ENCODE measurements around the gene LRRC3.

LRRC3 gene

DNA sequence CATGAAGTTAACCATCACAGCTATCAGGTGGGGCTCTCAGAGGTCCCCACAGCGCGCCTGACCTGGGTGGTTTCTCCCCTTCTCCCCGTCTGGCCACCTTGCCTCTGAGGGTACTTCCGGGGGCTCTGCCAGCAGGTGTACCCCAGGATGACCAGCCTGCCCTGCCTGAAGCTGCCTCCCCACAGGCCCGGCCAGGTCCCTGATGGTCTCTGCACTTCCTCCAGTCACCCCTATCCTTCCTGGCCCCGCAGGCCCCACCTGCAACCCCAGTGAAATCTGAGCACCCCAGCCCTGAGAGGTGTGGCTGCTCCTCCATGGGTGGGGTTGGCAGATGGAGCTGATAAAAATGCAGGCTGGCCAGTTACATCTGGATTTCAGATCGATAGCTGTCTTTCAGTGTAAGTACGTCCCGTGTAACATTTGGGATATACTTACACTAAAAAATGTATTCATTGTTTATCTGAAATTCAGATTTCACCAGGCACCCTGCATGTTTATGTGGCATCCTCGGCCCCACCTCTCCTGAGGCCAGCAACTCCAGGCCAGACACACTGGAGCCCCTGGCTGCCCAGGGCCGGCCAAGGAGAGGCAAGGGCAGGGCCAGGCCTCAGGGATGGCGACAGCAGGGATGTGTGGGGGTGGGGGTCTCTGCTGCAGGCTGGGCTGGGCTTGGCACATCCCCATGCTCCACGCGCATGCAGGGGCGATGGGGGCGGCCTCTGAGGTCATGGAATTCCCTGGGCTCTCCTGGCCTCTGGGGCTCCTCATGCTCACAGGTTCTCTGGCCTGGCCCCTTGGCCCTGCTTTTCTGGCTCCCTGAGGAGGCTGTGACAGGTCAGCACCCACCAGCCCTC is 25.1 kb downstream of the LRRC3 start:
- no peak overlapping the region for H3K4me3 ChIP-seq (replicated peaks; ENCODE audit: low read depth, low read length)
- TF ChIP-seq, protein P1, sequence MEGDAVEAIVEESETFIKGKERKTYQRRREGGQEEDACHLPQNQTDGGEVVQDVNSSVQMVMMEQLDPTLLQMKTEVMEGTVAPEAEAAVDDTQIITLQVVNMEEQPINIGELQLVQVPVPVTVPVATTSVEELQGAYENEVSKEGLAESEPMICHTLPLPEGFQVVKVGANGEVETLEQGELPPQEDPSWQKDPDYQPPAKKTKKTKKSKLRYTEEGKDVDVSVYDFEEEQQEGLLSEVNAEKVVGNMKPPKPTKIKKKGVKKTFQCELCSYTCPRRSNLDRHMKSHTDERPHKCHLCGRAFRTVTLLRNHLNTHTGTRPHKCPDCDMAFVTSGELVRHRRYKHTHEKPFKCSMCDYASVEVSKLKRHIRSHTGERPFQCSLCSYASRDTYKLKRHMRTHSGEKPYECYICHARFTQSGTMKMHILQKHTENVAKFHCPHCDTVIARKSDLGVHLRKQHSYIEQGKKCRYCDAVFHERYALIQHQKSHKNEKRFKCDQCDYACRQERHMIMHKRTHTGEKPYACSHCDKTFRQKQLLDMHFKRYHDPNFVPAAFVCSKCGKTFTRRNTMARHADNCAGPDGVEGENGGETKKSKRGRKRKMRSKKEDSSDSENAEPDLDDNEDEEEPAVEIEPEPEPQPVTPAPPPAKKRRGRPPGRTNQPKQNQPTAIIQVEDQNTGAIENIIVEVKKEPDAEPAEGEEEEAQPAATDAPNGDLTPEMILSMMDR (IDR thresholded peaks at IDR 0.05; ENCODE audit: low read length, missing control alignments): no peak
- no peak for DNase-seq (ENCODE audit: low read depth)

DNA sequence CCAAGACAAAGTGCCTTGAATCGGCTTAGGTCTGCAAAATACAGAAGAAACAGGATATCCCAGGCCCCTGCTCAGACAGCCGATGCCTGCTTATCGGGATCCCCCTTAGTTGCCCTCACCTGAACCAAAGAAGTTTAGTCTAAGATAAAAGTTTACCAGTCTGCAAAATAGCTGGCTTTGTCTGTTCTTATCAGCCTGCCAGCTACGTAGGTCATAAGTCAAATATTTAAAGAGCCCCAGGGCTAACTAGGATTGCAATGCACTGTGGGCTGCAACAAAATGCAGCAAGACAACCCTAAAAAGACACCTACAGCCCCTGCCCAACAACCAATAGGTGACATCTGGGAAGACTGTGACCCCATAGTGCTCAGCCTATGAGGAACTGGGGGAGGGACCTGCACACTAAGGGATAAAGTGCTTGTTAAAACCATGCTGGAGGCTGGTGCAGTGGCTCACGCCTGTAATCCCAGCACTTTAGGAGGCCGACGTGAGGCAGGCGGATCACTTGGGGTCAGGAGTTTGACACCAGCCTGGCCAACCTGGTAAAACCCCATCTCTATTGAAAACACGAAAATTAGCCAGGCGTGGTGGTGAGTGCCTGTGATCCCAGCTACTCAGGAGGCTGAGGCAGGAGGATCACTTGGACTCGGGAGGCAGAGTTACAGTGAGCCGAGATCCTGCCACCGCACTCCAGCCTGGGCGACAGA is 27.4 kb downstream of the LRRC3 start:
- DNase-seq (ENCODE audit: low read depth): no peak
- TF ChIP-seq, protein P1 (IDR thresholded peaks at IDR 0.05; ENCODE audit: low read length, missing control alignments): no peak
- H3K4me3 ChIP-seq (replicated peaks; ENCODE audit: low read depth, low read length): no peak overlapping the region

DNA sequence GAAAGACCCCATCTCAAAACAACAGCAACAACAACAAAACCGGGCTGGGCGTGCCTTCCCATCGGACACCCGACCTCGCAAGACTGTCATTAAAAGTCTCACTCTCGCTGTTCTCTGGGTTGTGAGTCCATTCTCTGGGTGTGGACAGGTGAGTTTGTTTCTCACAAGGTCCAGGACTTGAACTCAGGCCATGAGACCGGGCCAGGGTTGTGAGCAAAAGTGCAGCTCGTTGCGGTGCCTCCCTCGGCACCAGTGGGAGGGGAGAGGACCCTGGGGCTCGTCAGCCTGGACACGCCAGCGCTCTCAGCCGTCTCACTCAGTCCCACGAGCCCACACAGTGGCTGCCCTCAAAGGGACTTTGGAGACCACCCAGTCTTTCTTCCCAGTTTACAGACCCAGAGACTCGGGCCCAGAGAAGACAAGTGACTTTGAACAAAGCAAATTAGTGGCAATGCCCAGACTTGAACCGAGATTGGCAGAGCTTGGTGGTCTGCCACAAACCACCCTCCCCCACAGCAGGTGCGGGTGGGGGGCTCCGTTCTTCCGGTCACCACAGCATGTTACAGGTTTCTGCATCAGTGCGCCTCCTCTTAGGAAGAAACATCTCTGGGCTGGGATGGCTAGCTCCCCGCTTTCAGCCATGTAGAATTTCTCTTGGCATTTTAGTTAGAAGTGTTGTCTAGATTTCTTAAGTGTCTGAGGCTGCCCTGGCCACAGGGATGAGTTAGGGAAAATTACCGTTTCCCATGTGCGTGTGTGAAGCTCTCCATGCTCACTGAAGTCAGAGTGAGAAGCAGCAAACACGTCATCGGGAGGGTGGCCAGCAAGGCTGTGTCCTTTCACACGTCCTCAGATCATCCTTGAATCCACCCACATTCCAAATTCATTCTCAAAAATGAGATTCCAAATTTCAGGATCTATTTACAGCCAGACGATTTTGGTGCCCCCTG is 28.3 kb downstream of the LRRC3 start:
- TF ChIP-seq, protein P1 (IDR thresholded peaks at IDR 0.05; ENCODE audit: low read length, missing control alignments): no peak
- H3K4me3 ChIP-seq (replicated peaks; ENCODE audit: low read depth, low read length): no peak overlapping the region
- DNase-seq (ENCODE audit: low read depth): no peak

DNA sequence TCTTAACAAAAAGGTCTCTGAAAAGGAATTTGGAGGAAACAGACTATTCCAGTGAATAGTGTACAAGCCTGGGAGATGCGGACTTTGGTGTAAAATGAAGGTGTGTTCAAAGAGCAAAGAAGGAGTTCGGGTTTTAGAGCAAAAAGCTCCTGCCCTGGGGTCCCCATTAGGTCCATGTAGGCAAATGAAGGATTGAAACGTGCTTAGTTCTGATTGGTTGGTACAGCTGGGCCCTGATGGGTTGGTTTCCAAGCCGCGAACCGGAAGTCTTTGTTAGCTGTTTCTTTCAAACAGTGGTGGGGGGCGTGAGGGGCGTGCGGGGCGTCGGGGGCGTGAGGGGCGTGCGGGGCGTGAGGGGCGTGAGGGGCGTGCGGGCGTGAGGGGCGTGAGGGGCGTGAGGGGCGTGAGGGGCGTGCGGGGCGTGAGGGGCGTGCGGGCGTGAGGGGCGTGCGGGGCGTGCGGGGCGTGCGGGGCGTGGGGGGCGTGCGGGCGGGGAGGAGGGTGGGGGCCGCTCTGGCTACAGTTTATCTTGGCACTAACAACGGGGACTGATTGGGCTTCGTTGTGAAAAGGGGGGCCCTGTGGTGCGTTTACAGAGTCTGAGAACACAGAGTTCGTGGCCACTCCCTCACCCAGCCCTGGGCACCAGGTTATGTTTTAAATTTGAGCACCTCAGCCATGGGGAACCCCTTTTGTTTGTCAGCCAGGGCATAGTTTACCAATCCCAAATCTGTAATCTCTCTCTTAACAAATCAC is 29.4 kb downstream of the LRRC3 start:
- TF ChIP-seq, protein P1 (IDR thresholded peaks at IDR 0.05; ENCODE audit: low read length, missing control alignments): no peak
- H3K4me3 ChIP-seq (replicated peaks; ENCODE audit: low read depth, low read length): no peak overlapping the region
- no peak for DNase-seq (ENCODE audit: low read depth)

DNA sequence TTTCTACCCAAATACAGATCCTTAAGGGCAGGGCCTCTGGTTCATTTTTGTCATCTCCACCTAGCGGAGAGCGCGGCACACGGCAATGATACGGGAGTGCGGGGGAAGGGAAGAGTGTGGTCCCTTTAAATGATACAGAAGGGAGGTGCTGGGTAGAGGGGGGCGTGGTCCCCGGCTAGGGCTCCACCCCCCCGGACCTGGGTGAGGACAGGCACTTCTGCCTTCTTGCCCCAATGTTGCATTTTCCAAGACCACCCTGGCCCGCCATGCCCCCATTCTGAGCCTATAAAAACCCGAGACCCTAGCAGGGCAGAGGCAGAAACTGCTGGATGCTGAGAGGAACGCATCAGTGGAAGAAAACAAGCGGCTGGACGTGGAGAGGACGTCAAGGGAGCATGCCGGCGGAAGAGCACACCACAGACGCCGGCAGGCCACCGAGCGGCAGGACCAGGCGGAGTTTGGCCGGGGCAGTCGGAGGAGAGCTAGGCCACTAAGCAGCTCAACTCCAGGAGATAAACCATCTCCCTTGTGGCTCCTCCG is 30.0 kb downstream of the LRRC3 start:
- H3K4me3 ChIP-seq (replicated peaks; ENCODE audit: low read depth, low read length): no peak overlapping the region
- TF ChIP-seq, protein P1 (IDR thresholded peaks at IDR 0.05; ENCODE audit: low read length, missing control alignments): no peak
- no peak for DNase-seq (ENCODE audit: low read depth)

DNA sequence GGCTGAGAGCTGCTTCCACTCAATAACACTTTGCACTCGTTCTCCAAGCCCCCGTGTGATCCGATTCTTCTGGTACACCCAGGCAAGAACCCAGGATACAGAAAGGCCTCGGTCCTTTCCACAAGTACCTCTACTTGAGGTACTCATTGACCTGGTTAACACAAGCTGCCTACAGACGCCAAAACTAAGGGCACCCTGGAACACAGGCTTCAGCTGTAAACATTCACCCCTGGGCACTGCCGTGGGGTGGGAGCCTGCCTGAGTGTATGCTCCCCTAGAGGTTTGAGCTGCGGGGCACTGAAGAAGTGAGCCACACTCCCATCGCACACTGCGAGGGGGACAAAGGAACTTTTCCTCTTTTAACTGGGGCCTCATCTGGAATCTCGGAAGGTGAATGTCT is 30.5 kb downstream of the LRRC3 start:
- no peak overlapping the region for H3K4me3 ChIP-seq (replicated peaks; ENCODE audit: low read depth, low read length)
- TF ChIP-seq, protein P1 (IDR thresholded peaks at IDR 0.05; ENCODE audit: low read length, missing control alignments): no peak
- no peak for DNase-seq (ENCODE audit: low read depth)

All from fibroblast of pulmonary artery (primary cell).